Endothelial cell of umbilical vein (primary cell): ENCODE data around the gene PET100. TPM values are rescaled to one million over a fixed set of nuclear protein-coding genes. Genes with fewer than 3 reads are reported as not detected.

Experiments used
- BruUV-seq: library from RNA; stranded (reverse); fragments of 400-500 nt; replicated peaks from 2 replicates; lab custom pipeline; 2021; lab: Mats Ljungman, UMichigan
- CTCF ChIA-PET: fragments of 300-600, 350-600 bp; sonication (Branson Sonifier 250); formaldehyde crosslinking; loops from one replicate; lab custom pipeline; 2021; ENCODE audit warnings: antibody characterized with exemption, inconsistent platforms; lab: Charles Lee
- POLR2A ChIA-PET: fragments of 300-600, 350-600 bp; sonication (Branson Sonifier 250); formaldehyde crosslinking; loops from one replicate; lab custom pipeline; 2021; ENCODE audit warnings: antibody characterized with exemption, inconsistent platforms; lab: Charles Lee
- DNase-seq: peaks from one replicate; pipeline ENCODE4 v3.0.0-alpha.2; 2011; ENCODE audit warnings: low read depth, low spot score
- FAIRE-seq: peaks from 2 replicates; lab custom pipeline; 2011; peaks lifted over from hg19 to GRCh38; lab: Jason Lieb, UNC
- H2AFZ ChIP-seq: 2 replicates; pipeline ENCODE4 v1.6.0; 2012; ENCODE audit warnings: low read depth, low read length, control low read depth, inconsistent platforms
- H3K27ac ChIP-seq: 2 replicates; pipeline ENCODE4 v1.5.1; 2011; ENCODE audit warnings: low read depth, mild to moderate bottlenecking, control low read depth, low read length, moderate library complexity; ENCODE audit not compliant: insufficient read depth
- H3K27me3 ChIP-seq, 2 experiments: 2 replicates each; pipeline versions ENCODE4 v1.6.0 to v1.6.1; 2011; ENCODE audit warnings: low read length in 2 of 2, mixed read lengths in 1 of 2; ENCODE audit not compliant: control insufficient read depth in 2 of 2, insufficient read depth in 2 of 2
- H3K36me3 ChIP-seq, 2 experiments: 2 replicates in 1 of 2; 3 replicates in 1 of 2; pipeline ENCODE4 v1.5.1; 2011; ENCODE audit warnings: low read length in 2 of 2, mild to moderate bottlenecking in 1 of 2, moderate library complexity in 1 of 2; ENCODE audit not compliant: control insufficient read depth in 2 of 2, insufficient read depth in 2 of 2; ENCODE audit errors: extremely low read depth in 1 of 2
- H3K4me1 ChIP-seq: 3 replicates; pipeline ENCODE4 v1.5.1; 2011; ENCODE audit warnings: mild to moderate bottlenecking, low read length; ENCODE audit not compliant: control insufficient read depth, insufficient read depth; ENCODE audit errors: extremely low read depth
- H3K4me2 ChIP-seq: 2 replicates; pipeline ENCODE4 v1.6.1; 2011; ENCODE audit warnings: low read length, control low read depth, mixed read lengths; ENCODE audit not compliant: insufficient read depth
- H3K4me3 ChIP-seq, 3 experiments: fragments of 200-600 bp in 1 of 3; sonication (generic), shearing (Covaris generic) in 1 of 3; replicated peaks in 1 of 3; 2 replicates each; pipeline ENCODE4 v1.5.1; 2011 to 2016; ENCODE audit warnings: control low read depth in 3 of 3, low read length in 3 of 3, mild to moderate bottlenecking in 2 of 3, inconsistent platforms in 1 of 3, low read depth in 1 of 3, moderate library complexity in 1 of 3; ENCODE audit not compliant: insufficient read depth in 1 of 3
- H3K79me2 ChIP-seq: 2 replicates; pipeline ENCODE4 v1.6.0; 2012; ENCODE audit warnings: low read length, inconsistent platforms; ENCODE audit not compliant: control insufficient read depth, insufficient read depth
- H3K9ac ChIP-seq: replicated peaks from 2 replicates; pipeline ENCODE3; 2011; ENCODE audit warnings: low read length, control low read depth; ENCODE audit not compliant: insufficient read depth; ENCODE audit errors: extremely low read depth
- H3K9me1 ChIP-seq: replicated peaks from 3 replicates; pipeline ENCODE4 v1.6.0; 2011; ENCODE audit warnings: mild to moderate bottlenecking, low read length; ENCODE audit not compliant: control insufficient read depth, insufficient read depth; ENCODE audit errors: extremely low read depth
- H3K9me3 ChIP-seq: replicated peaks from 2 replicates; pipeline ENCODE4 v1.5.1; 2012; ENCODE audit warnings: low read length, inconsistent platforms; ENCODE audit not compliant: control insufficient read depth, insufficient read depth
- H4K20me1 ChIP-seq: replicated peaks from 2 replicates; pipeline ENCODE3; 2011; ENCODE audit warnings: mild to moderate bottlenecking, low read length; ENCODE audit not compliant: control insufficient read depth, insufficient read depth; ENCODE audit errors: extremely low read depth
- EZH2 ChIP-seq: IDR thresholded peaks from 2 replicates; pipeline ENCODE4 v1.6.1; 2012; ENCODE audit warnings: borderline replicate concordance, low read depth, mild to moderate bottlenecking, moderate library complexity, low read length, inconsistent platforms; ENCODE audit not compliant: severe bottlenecking
- FOS ChIP-seq: IDR thresholded peaks from 2 replicates; pipeline ENCODE4 v1.6.1; 2011; ENCODE audit warnings: mild to moderate bottlenecking, low read length, moderate library complexity, borderline replicate concordance; ENCODE audit not compliant: insufficient read depth
- GATA2 ChIP-seq: IDR thresholded peaks from 2 replicates; pipeline ENCODE4 v1.7.0; 2011; ENCODE audit warnings: low read depth, mild to moderate bottlenecking, moderate library complexity, mixed read lengths, low read length; ENCODE audit not compliant: insufficient read length, insufficient read depth
- MYC ChIP-seq: IDR thresholded peaks from one replicate; pipeline ENCODE4 v1.6.1; 2011; ENCODE audit warnings: mild to moderate bottlenecking, low read depth, low read length
- POLR2A ChIP-seq: IDR thresholded peaks from 2 replicates; pipeline ENCODE4 v1.6.1; 2012; ENCODE audit warnings: low read depth, mild to moderate bottlenecking, control low read depth, low read length
- POLR2AphosphoS5 ChIP-seq: IDR thresholded peaks from 2 replicates; pipeline ENCODE4 v1.6.1; 2012; ENCODE audit warnings: low read depth, mild to moderate bottlenecking, control low read depth, low read length, moderate library complexity; ENCODE audit not compliant: insufficient read depth
- dilution Hi-C: fragments of 300-500 bp; cut with MboI; formaldehyde crosslinking; loops from one replicate; pipeline ENCODE4 v1.15.0; 2019; ENCODE audit warnings: low sequenced_read_pairs; ENCODE audit not compliant: extremely low pct_ligation_motif_present
- intact Hi-C: fragments of 100-400 bp; cut with micrococcal nuclease; formaldehyde crosslinking; loops from one replicate; pipeline ENCODE4 v1.10.0; 2022
- polyA plus RNA-seq, 4 experiments: library from polyadenylated mRNA; depleted of rRNA in 3 of 4; stranded (reverse) in 3 of 4; unstranded in 1 of 4; fragments of >200 nt; gene quantifications; 2 replicates each; pipeline versions ENCODE4 v1.2.1 to v1.2.3, GENCODE V29; 2011 to 2012; ENCODE audit warnings: missing spikeins in 1 of 4
- total RNA-seq: library from RNA; stranded (reverse); gene quantifications from 2 replicates; pipeline ENCODE4 v1.2.3, GENCODE V29; 2021
- TF ChIP-seq, protein P1 (sequence below): IDR thresholded peaks from 2 replicates; pipeline ENCODE4 v1.6.1; 2011; ENCODE audit not compliant: insufficient read depth, insufficient read length
- TF ChIP-seq, protein P2 (sequence below), 2 donors: IDR thresholded peaks; 1 replicate in 1 of 2; 2 replicates in 1 of 2; pipeline ENCODE4 v1.5.1; 2011; ENCODE audit warnings: low read length in 2 of 2, mild to moderate bottlenecking in 2 of 2, moderate library complexity in 2 of 2, control low read depth in 1 of 2, inconsistent platforms in 1 of 2, low read depth in 1 of 2; ENCODE audit not compliant: insufficient read depth in 1 of 2; ENCODE audit errors: extremely low read depth in 1 of 2

PET100 gene
- total and polyA plus RNA-seq, 2 donors (not counting 3 experiments of a cell fraction or from before 2014, with no cell fraction given) = 55.0 to 172 TPM

DNA sequence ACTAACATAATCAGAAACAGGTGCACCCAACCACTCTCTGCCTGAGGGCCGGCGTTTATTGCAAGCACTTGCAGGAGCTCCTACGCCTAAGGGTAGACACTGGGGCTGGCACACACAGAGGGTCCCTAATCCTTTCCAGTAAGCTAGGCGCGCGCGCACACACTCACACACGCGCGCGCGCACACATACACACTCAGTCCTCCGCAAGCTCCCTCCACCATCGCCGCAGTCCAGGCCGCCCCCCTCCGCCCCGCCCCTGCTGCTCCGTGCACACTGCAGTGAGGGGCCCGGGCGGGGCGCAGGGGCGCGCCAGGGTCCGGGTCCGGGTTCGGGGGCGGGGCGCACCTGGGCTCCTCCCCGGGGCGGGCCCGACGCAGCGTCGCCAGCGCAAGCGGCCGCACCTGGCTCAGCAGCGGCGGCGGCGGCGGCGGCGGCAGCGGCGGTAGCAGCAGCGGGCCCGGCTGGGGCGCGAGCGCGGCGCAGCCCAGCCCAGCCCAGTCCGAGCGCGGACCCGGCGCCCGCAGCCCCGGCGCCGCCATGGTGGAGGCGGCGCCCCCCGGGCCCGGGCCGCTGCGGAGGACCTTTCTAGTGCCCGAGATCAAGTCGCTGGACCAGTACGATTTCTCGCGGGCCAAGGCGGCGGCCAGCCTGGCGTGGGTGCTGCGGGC is 34.0 kb upstream of the PET100 start, which contains the start of gene CAMSAP3:
TSS of gene CAMSAP3 (plus strand) at position 398 of the 668 bp plus-strand sequence. CDS start at position 538, 140 bp downstream.
- peak; percentile 72 for TF ChIP-seq EZH2
- TF ChIP-seq, protein P1, sequence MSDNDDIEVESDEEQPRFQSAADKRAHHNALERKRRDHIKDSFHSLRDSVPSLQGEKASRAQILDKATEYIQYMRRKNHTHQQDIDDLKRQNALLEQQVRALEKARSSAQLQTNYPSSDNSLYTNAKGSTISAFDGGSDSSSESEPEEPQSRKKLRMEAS = no peak
- CTCF ChIA-PET = interaction anchor here (1.3 to 1.9 kb wide), 2 partner anchors 27 to 241 kb away, joined by 5 to 8 read pairs; no protein-coding TSS in a partner anchor

DNA sequence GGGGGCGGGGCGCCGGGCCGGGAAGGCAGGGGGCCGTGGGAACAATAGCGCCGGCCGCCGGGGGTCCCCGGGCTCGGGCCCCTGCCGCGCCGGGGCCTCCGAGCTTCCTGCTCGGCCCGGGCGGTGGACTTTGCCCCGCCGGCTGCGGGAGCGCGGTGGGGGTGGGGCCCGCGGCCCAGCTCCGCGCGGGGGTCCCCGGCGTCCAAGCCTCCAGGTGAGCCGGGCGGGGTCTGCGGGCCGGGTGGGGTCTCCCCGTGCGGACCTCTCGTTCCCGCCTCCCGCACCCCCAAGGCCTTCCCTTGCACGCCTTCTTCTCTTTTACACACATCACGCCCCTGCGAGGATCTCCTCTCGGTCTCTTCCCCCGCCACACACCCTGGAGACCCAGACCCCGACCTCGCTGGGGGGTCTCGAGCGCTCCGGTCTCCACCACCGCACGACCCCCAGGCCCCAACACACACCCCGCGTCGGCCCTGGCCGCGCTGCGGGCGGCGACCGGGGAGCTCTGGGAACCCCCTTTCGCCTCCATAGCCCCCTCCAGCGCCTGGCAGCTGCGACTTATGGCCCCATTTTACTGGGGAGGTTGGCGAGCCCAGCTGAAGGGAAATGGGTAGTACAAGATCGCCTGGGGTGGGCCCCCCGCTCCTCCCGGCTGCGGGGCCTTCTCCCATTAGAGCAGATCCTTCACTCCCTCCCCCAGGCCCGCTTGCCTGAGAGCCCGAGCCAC is 33.2 kb upstream of the PET100 start:
- BruUV-seq = no TSS peak
- ChIA-PET CTCF (interaction anchor here (1.3 to 1.9 kb wide), 4 partner anchors 13 to 241 kb away, joined by 5 to 8 read pairs (median 6); partner anchors contain the start of gene TRAPPC5), POLR2A (no interaction called here)
- Histone ChIP-seq H3K27me3 (peaks cover 25% of the 10 kb centered on the region in 2 experiments), H3K4me2 (no peak overlapping the region), H3K9me3 (no peaks in the 10 kb centered on the region), H2AFZ (no peak overlapping the region), H3K27ac (no peak overlapping the region), H3K9ac (no peak overlapping the region), H3K4me1 (no peaks in the 10 kb centered on the region), H3K36me3 (no peaks in the 10 kb centered on the region), H3K79me2 (no peaks in the 10 kb centered on the region), H4K20me1 (no peaks in the 10 kb centered on the region), H3K9me1 (no peaks in the 10 kb centered on the region), H3K4me3 (no peak overlapping the region)
- TF ChIP-seq FOS (no peak), POLR2AphosphoS5 (no peak), MYC (no peak), POLR2A (no peak), EZH2 (peak; percentile 71), GATA2 (no peak)
- TF ChIP-seq, protein P2, sequence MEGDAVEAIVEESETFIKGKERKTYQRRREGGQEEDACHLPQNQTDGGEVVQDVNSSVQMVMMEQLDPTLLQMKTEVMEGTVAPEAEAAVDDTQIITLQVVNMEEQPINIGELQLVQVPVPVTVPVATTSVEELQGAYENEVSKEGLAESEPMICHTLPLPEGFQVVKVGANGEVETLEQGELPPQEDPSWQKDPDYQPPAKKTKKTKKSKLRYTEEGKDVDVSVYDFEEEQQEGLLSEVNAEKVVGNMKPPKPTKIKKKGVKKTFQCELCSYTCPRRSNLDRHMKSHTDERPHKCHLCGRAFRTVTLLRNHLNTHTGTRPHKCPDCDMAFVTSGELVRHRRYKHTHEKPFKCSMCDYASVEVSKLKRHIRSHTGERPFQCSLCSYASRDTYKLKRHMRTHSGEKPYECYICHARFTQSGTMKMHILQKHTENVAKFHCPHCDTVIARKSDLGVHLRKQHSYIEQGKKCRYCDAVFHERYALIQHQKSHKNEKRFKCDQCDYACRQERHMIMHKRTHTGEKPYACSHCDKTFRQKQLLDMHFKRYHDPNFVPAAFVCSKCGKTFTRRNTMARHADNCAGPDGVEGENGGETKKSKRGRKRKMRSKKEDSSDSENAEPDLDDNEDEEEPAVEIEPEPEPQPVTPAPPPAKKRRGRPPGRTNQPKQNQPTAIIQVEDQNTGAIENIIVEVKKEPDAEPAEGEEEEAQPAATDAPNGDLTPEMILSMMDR (IDR thresholded peaks at IDR 0.05; ENCODE audit: extremely low read depth in 1 of 2, insufficient read depth in 1 of 2, low read depth in 1 of 2, low read length in 2 of 2) = no peak
- TF ChIP-seq, protein P1 = no peak
- no peak for DNase-seq
- dilution Hi-C loops (no loop called here), intact Hi-C loops (no loop called here)
- no peak for FAIRE-seq

More for the DNA sequence above, 34.0 kb upstream of the PET100 start, which contains the start of gene CAMSAP3:
- H3K9me1 ChIP-seq = no peaks in the 10 kb centered on the region
- H3K4me2 ChIP-seq = peak within 1 kb of the TSS; percentile 31
- no peaks in the 10 kb centered on the region for H3K36me3 ChIP-seq
- no peaks in the 10 kb centered on the region for H3K79me2 ChIP-seq
- no peaks in the 10 kb centered on the region for H3K4me1 ChIP-seq
- H3K27ac ChIP-seq = no peak within 1 kb of the TSS
- no peaks in the 10 kb centered on the region for H4K20me1 ChIP-seq
- DNase-seq (no peak), FAIRE-seq (no peak)
- peak within 1 kb of the TSS in 1 of 3 experiments; percentile 31 for H3K4me3 ChIP-seq
- H3K9ac ChIP-seq = no peak within 1 kb of the TSS
- intact Hi-C loops (no loop called here), dilution Hi-C loops (no loop called here)
- no peaks in the 10 kb centered on the region for H3K9me3 ChIP-seq
- POLR2A ChIA-PET = no interaction called here
- peaks cover 25% of the 10 kb centered on the region in 2 experiments for H3K27me3 ChIP-seq
- H2AFZ ChIP-seq = no peak within 1 kb of the TSS
- BruUV-seq = no TSS peak
